Adrenal gland (tissue), 5 donors: Measurements from ENCODE around the gene GDF7.

Source experiments
- CTCF ChIP-seq, 6 experiments: fragments of 450-650 bp in 4 of 6; fragments of 200-600 bp in 2 of 6; sonication (generic) in 1 of 6; IDR thresholded peaks; 1 replicate in 5 of 6; 2 replicates in 1 of 6; pipeline versions ENCODE4 v1.5.1 to v1.8.0; 2016 to 2021; ENCODE audit warnings: antibody characterized with exemption in 6 of 6, mild to moderate bottlenecking in 2 of 6, moderate library complexity in 1 of 6
- POLR2A ChIP-seq, 2 donors: fragments of 450-650 bp; IDR thresholded peaks; one replicate each; pipeline ENCODE4 v1.6.1; 2017; ENCODE audit warnings: antibody characterized with exemption in 2 of 2, mild to moderate bottlenecking in 2 of 2, moderate library complexity in 1 of 2
- donor health status: DM: no; HTN: no; CAD: no.

- peak in 1 of 2 donors; percentile 27 for TF ChIP-seq POLR2A (IDR thresholded peaks at IDR 0.05)
- TF ChIP-seq CTCF (IDR thresholded peaks at IDR 0.05), result no peak
Observed at GRCh38 chr2:20618468-20618885, 48.5 kb upstream of the GDF7 start.
